HFF-Myc (cell line): ENCODE measurements around the gene CRX.
A peak's percentile ranks its signal among the peaks of the same experiment; 100 is the strongest.
"Not testable (repeated sequence)": the region's sequence is repeated elsewhere in the genome, so short reads cannot be mapped to it uniquely, and the experiment has no call there.

ENCODE experiments used
- DNase-seq: peaks from one replicate; pipeline ENCODE4 v3.0.0-alpha.2; 2011; ENCODE audit warnings: low read depth; ENCODE audit errors: extremely low read depth
- H3K4me3 ChIP-seq: replicated peaks from 2 replicates; pipeline ENCODE4 v1.5.1; 2011; ENCODE audit warnings: low read depth, mild to moderate bottlenecking, control low read depth, low read length
- TF ChIP-seq, protein P1 (sequence below): IDR thresholded peaks from 2 replicates; pipeline ENCODE4 v1.5.1; 2012; ENCODE audit warnings: mild to moderate bottlenecking, low read depth, low read length, control low read depth; ENCODE audit errors: missing control alignments

The CRX gene

GRCh38 chr19:47848823-47849473 lies 27.2 kb downstream of the CRX start:
- no peak overlapping the region for H3K4me3 ChIP-seq
- TF ChIP-seq, protein P1, sequence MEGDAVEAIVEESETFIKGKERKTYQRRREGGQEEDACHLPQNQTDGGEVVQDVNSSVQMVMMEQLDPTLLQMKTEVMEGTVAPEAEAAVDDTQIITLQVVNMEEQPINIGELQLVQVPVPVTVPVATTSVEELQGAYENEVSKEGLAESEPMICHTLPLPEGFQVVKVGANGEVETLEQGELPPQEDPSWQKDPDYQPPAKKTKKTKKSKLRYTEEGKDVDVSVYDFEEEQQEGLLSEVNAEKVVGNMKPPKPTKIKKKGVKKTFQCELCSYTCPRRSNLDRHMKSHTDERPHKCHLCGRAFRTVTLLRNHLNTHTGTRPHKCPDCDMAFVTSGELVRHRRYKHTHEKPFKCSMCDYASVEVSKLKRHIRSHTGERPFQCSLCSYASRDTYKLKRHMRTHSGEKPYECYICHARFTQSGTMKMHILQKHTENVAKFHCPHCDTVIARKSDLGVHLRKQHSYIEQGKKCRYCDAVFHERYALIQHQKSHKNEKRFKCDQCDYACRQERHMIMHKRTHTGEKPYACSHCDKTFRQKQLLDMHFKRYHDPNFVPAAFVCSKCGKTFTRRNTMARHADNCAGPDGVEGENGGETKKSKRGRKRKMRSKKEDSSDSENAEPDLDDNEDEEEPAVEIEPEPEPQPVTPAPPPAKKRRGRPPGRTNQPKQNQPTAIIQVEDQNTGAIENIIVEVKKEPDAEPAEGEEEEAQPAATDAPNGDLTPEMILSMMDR: peak; percentile 66
- no peak for DNase-seq

DNA sequence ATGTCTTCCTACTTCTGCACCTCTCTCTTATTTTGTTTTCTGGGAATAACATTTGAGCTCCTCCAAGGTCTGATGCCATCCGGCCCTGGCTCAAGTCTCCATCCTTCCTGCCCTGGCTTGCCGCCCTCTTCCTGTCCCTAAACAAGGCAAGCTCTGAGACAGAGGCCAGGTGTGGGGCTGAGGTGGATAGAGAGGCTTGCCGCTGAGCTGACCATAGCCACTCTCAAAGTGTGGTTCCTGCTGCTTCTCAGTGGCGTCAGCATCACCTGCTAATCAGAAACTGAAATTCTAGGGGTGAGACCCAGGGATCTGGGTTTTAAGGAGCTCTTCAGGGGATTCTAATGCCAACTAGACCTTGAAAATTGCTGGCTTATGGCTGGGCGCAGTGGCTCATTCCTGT lies 31.3 kb downstream of the CRX start:
- TF ChIP-seq, protein P1: no peak
- no peak overlapping the region for H3K4me3 ChIP-seq
- no peak for DNase-seq

GRCh38 chr19:47854459-47854858 lies 32.7 kb downstream of the CRX start:
- no peak overlapping the region for H3K4me3 ChIP-seq
- TF ChIP-seq, protein P1: no peak
- no peak for DNase-seq

DNA sequence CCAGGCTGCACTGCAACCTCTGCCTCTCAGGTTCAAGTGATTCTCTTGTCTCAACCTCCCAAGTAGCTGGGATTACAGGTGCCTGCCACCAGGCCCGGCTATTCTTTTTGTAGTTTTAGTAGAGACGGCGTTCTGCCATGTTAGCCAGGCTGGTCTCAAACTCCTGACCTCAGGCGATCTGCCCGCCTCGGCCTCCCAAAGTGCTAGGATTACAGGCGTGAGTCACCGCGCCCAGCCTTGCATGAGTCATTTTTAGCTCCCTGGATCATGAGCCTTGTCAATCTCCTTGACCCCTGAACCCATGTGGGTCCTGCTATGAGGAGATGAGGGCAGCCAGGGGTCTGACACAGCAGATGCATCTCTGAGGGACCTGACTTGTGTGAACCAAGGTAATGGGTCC lies 36.5 kb downstream of the CRX start:
- not testable (repeated sequence) for DNase-seq

GRCh38 chr19:47858646-47859285 lies 37.0 kb downstream of the CRX start, which contains the start of gene TPRX2:
TSS of gene TPRX2 (plus strand) at chr19:47859235. CDS start at chr19:47859247, 12 bp downstream.
- not testable (repeated sequence) for DNase-seq, H3K4me3 ChIP-seq

More for the DNA sequence above, 36.5 kb downstream of the CRX start:
- H3K4me3 ChIP-seq: not testable (repeated sequence)

DNA sequence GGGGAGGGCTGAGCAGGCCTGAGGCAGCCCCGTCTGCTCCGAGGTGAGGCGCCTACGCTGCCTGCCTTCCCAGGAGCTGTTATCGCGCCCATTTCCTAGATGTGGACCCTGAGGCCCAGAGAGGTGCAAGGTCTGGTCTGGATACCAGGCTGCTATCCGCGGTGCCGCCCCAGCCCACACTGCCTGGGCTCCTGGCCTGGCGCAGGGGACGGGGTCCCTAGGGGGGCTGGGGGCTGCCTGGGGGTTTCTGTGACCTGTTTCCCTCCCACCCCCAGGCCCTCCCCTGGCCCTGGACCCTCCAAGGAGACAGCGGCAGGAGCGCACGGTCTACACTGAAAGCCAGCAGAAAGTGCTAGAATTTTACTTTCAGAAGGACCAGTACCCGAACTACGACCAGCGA lies 38.1 kb downstream of the CRX start:
- DNase-seq, H3K4me3 ChIP-seq: not testable (repeated sequence)

DNA sequence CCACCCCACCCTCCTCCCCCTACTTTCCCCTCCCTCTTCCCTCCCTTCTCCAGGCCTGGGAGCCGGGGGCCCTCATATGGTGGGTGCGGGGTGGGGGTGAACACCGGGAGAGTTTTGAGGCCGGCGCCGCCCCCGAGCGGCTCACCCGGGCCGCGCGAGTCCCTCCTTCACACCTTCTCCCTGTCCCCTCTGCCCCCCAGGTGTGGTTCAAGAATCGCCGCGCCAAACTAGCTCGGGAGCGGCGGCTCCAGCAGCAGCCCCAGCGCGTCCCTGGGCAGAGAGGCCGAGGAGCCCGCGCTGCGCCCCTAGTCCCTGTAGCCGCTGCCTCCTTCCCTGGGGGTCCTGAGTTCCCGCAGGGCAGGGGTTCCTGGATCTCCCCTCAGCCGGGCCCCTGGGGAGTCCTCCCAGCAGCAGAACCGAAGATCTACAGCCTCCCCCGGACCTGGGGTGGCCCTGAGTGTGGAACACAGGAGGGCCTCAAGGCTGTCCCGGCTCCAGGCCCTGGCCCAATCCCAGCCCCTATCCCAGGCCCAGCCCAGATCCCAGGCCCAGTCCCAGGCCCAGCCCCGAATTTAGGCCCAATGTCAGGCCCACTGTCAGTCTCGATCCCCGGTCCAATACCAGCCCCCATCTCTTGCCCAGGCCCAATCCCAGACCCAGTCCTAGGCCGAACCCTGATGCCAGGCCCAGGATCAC lies 39.0 kb downstream of the CRX start:
- H3K4me3 ChIP-seq: no peak overlapping the region
- TF ChIP-seq, protein P1: no peak
- no peak for DNase-seq

GRCh38 chr19:47861630-47862029 lies 39.9 kb downstream of the CRX start:
- TF ChIP-seq, protein P1: no peak

More at GRCh38 chr19:47861630-47862029, 39.9 kb downstream of the CRX start:
- H3K4me3 ChIP-seq: no peak overlapping the region
- DNase-seq: no peak
